Measurements from ENCODE around the gene ATAD2B. TPM values are rescaled to one million over a fixed set of nuclear protein-coding genes. Genes with fewer than 3 reads are reported as not detected.

The ATAD2B gene
- total and polyA plus RNA-seq, 11 donors = 2.8 to 13.3 (median 8.1) TPM

DNA sequence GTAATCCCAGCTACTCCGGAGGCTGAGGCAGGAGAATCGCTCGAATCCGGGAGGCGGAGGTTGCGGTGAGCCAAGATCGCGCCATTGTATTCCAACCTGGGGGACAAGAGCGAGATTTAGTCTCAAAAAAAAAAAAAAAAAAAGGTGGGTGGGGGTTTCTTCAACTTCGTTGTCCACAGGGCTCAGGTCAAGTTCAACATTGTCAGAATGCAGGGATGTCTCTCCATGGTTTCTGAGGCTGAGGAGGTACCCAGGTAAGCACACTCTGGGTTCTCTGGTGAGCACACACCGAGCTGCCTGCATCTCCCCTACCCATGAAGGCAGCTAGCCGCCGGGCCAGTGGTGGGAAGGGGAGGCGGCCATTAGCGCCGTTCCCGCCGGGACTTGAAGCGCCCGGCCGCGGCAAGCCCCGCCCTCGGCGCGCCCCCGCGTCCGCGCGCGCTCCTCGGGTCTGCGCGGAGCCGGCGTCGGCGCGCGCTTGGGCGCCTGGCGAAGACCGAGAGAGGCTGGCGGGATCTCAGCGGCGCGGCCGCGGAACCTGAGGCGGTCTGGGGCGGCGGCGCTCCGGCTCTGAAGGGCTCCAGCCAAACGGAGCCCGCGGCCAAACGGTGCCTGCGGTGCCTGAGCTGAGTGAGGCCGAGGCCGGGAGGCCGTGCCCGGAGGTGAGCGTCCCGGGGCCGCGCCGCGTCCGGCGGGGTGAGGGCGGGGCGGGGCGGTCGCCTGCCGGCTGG lies 13.2 kb upstream of the ATAD2B start, which contains the start of gene UBXN2A:
UBXN2A (plus strand) TSS at position 477 of the 731 bp plus-strand sequence. CDS start 17,852 bp downstream, outside the sequence.
- intact Hi-C loops (cut with DNase I) = loop anchor here in 4 of 10 donors (1.0 to 10.0 kb wide), 3 partner anchors 13 to 105 kb away; partner anchors contain the start of genes ATAD2B (in 2 of the 4), FKBP1B (in 2 of the 4) and WDCP (in 2 of the 4)

DNA sequence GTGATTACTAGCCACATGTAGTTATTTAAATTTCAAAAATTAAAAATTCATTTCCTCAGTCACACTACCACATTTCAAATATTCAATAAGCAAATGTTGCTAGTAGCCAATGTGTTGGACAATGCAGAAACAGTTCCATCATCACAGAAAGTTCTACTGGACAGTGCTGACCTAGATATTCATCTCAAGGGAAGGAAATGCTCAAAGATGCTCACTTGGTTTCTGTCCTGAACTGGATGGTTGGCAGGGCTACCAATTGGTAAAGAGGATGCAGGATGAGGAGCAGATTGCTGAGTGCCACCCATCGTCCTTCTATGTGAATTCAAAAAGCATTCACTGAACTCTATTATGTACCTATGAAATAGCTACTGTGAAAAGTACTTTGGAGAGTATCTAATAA lies 7.3 kb upstream of the ATAD2B start:
- intact Hi-C loops (cut with DNase I) = loop anchor here in 2 of 10 donors (5.0 to 10.0 kb wide), 2 partner anchors 111 to 148 kb away; partner anchors contain the start of genes FKBP1B (in 1 of the 2), TP53I3 (in 1 of the 2) and WDCP (in 1 of the 2)

More for the DNA sequence above, 13.2 kb upstream of the ATAD2B start, which contains the start of gene UBXN2A:
- no peaks in the 10 kb centered on the region for H3K9me3 ChIP-seq
- ATAC-seq (peak; percentile 78 to 96 (median 93)), DNase-seq (peak; percentile 75 to 90 (median 82))
- peak within 1 kb of the TSS; percentile 62 to 97 (median 82) for H3K4me3 ChIP-seq
- 0 to 1% (median 1%) methylated on average over 44 to 77 of the region's 77 CpGs for WGBS, 4 donors
- peak within 1 kb of the TSS; percentile 84 to 97 (median 92) for H3K27ac ChIP-seq
- TF ChIP-seq POLR2A (IDR thresholded peaks at IDR 0.05) = peak in 1 of 2 donors; percentile 57
- TF ChIP-seq, protein P1, sequence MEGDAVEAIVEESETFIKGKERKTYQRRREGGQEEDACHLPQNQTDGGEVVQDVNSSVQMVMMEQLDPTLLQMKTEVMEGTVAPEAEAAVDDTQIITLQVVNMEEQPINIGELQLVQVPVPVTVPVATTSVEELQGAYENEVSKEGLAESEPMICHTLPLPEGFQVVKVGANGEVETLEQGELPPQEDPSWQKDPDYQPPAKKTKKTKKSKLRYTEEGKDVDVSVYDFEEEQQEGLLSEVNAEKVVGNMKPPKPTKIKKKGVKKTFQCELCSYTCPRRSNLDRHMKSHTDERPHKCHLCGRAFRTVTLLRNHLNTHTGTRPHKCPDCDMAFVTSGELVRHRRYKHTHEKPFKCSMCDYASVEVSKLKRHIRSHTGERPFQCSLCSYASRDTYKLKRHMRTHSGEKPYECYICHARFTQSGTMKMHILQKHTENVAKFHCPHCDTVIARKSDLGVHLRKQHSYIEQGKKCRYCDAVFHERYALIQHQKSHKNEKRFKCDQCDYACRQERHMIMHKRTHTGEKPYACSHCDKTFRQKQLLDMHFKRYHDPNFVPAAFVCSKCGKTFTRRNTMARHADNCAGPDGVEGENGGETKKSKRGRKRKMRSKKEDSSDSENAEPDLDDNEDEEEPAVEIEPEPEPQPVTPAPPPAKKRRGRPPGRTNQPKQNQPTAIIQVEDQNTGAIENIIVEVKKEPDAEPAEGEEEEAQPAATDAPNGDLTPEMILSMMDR (IDR thresholded peaks at IDR 0.05) = no peak
- H3K36me3 ChIP-seq = no peaks in the 10 kb centered on the region
- H3K27me3 ChIP-seq = no peaks in the 10 kb centered on the region
- H3K4me1 ChIP-seq = peaks cover 0 to 31% (median 24%) of the 10 kb centered on the region in 12 donors

DNA sequence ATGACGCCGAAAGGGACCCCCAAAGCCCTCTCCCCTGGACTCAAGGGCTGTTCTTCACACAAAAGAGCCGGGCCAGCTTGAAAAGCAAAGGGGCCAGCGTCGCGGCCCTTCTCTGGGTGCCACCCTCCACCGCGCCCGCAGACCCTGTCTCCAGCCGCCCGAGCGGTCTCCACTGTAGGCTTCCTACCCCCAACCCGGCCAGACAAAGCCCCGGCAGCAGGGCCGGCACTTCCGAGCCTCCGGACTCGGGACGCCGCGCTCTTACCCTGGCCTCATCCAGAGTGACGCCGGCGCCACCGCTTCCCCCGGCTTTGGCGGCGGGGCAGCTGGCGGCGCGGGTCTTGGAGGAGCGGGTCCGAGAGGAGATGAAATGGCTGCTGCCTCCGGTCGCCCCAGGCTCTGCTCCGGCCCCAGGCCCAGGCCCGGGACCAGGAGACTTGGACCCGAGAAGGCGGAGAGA lies 603 bp downstream of the ATAD2B start:
- H3K36me3 ChIP-seq = peaks cover 0 to 16% (median 4%) of the 10 kb centered on the region in 9 donors
- peaks cover 2 to 50% (median 34%) of the 10 kb centered on the region in 12 donors for H3K4me1 ChIP-seq
- DNase-seq (peak; percentile 35 to 79 (median 51)), ATAC-seq (peak in 3 of 4 donors; percentile 45 to 51 (median 49))
- no peaks in the 10 kb centered on the region for H3K27me3 ChIP-seq
- 0 to 1% (median 0%) methylated on average over 6 to 39 of the region's 39 CpGs for WGBS, 4 donors
- no peaks in the 10 kb centered on the region for H3K9me3 ChIP-seq
- peak overlapping the region; percentile 64 to 96 (median 84) for H3K4me3 ChIP-seq
- intact Hi-C loops (cut with DNase I) = loop anchor here in 9 of 10 donors (2.0 to 10.0 kb wide), 8 partner anchors 14 to 158 kb away; partner anchors contain the start of genes SF3B6 (in 4 of the 9), TP53I3 (in 4 of the 9), UBXN2A (in 1 of the 9) and WDCP (in 1 of the 9)
- TF ChIP-seq, protein P1 (IDR thresholded peaks at IDR 0.05) = no peak
- no peak for TF ChIP-seq POLR2A (IDR thresholded peaks at IDR 0.05)
- H3K27ac ChIP-seq = peak overlapping the region; percentile 86 to 99 (median 97)

More for the DNA sequence above, 7.3 kb upstream of the ATAD2B start:
- ATAC-seq = no peak
- Histone ChIP-seq H3K27ac (no peak overlapping the region), H3K4me1 (peaks cover 0 to 6% (median 2%) of the 10 kb centered on the region in 12 donors), H3K36me3 (peaks cover 0 to 19% (median 5%) of the 10 kb centered on the region in 9 donors), H3K4me3 (no peak overlapping the region), H3K27me3 (no peaks in the 10 kb centered on the region), H3K9me3 (no peaks in the 10 kb centered on the region)
- DNase-seq = no peak
- 73 to 83% (median 78%) methylated on average over 1 of the region's 1 CpG for WGBS, 4 donors
- no peak for TF ChIP-seq POLR2A (IDR thresholded peaks at IDR 0.05)
- TF ChIP-seq, protein P1 (IDR thresholded peaks at IDR 0.05) = no peak

Data from heart left ventricle (tissue), 16 donors.